HG03457 (cell line): ENCODE results near the gene PRKCE.

Experiments used
- ATAC-seq: cut with Tn5 transposase; IDR thresholded peaks from one replicate; pipeline ENCODE4 v1.9.1; 2021; ENCODE audit warnings: moderate number of reproducible peaks; ENCODE audit not compliant: unreplicated experiment

Gene PRKCE

GRCh38 chr2:46230115-46230571, 578.7 kb downstream of the PRKCE start:
- peak; percentile 48 for ATAC-seq

DNA sequence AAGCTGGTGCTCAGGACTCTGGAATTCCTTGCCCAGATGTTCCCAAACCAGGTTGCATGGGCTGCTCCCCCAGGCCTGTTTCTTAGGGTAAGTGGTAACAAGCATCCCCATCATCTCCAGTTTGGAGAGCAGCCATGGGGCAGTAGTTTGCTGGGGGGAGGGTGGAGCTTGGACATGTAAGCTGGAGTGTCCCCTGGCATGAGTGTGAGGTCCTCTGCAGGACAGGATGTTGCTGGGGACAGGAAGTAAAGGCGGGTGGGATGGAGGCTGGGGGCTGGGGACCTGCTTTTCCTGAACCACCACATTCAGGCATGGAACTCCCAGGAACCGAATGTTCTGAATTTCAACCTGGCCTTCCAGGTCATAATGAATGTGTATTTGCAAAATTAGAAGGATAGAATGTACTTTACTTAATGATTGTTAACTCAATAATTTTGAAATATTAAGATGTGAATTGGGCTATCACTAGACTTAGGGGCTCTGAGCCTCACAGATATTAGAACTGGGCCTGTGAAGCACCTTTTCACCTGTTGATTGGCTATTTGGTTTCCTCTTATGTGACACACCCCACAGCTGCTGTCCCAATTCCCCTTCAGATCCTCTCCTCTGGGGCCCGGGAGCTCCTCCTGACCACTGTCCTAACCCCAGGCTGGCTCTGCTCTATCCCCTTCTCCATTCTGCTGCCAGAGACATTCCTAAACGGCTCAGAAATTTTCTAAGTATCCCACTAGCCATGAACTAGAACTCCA, 579.4 kb downstream of the PRKCE start:
- no peak for ATAC-seq

DNA sequence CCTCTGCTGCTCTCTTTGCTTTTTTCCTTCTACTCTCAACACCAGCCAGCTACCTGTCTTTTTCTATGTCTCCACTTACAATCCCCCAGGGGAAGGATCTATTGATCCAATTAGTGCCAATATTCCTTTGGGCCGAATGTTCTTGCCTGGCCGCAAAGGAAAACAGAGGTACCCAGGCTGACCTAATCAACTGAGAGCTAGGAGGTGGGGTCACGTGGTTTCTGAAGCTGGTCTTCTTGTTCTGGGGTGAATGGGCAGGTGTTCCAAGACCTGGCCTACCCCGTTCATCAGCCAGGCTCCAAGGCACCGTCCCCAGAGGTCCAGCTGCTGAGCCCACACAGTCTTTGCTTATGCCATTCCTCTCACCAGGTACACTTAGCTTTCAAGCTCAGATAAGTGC, 580.2 kb downstream of the PRKCE start:
- no peak for ATAC-seq

GRCh38 chr2:46232860-46233259, 581.4 kb downstream of the PRKCE start:
- ATAC-seq: no peak

GRCh38 chr2:46236006-46236875, 584.8 kb downstream of the PRKCE start:
- ATAC-seq: no peak

GRCh38 chr2:46236876-46237859, 585.7 kb downstream of the PRKCE start:
- ATAC-seq: no peak
